MM.1S (cell line): ENCODE measurements around the gene ZNF808.

Experiments
- CTCF ChIP-seq: fragments of 300-600 bp; sonication (generic); IDR thresholded peaks from 2 replicates; pipeline ENCODE4 v1.5.1; 2016; ENCODE audit warnings: antibody characterized with exemption, low read length, mixed read lengths
- EZH2 ChIP-seq: fragments of 300-600 bp; sonication (generic); optimal IDR thresholded peaks from 2 replicates; pipeline ENCODE3; 2017; ENCODE audit warnings: low read depth, mild to moderate bottlenecking, antibody characterized with exemption, low read length, mixed read lengths

- TF ChIP-seq EZH2 = no peak
- TF ChIP-seq CTCF = no peak
Observed at GRCh38 chr19:52535771-52536447, 8.4 kb downstream of the ZNF808 start.
